ENCODE data around the gene IER2. TPM values are rescaled to one million over a fixed set of nuclear protein-coding genes. Genes with fewer than 3 reads are reported as not detected.

Gene IER2
- total and polyA plus RNA-seq, 2 of the 8 experiments (the other 6 are each of a cell fraction or from before 2014, with no cell fraction given): 84.5 to 138 TPM

GRCh38 chr19:13154911-13155471 is 4.8 kb downstream of the IER2 start (continued):
- TF ChIP-seq, protein P1, sequence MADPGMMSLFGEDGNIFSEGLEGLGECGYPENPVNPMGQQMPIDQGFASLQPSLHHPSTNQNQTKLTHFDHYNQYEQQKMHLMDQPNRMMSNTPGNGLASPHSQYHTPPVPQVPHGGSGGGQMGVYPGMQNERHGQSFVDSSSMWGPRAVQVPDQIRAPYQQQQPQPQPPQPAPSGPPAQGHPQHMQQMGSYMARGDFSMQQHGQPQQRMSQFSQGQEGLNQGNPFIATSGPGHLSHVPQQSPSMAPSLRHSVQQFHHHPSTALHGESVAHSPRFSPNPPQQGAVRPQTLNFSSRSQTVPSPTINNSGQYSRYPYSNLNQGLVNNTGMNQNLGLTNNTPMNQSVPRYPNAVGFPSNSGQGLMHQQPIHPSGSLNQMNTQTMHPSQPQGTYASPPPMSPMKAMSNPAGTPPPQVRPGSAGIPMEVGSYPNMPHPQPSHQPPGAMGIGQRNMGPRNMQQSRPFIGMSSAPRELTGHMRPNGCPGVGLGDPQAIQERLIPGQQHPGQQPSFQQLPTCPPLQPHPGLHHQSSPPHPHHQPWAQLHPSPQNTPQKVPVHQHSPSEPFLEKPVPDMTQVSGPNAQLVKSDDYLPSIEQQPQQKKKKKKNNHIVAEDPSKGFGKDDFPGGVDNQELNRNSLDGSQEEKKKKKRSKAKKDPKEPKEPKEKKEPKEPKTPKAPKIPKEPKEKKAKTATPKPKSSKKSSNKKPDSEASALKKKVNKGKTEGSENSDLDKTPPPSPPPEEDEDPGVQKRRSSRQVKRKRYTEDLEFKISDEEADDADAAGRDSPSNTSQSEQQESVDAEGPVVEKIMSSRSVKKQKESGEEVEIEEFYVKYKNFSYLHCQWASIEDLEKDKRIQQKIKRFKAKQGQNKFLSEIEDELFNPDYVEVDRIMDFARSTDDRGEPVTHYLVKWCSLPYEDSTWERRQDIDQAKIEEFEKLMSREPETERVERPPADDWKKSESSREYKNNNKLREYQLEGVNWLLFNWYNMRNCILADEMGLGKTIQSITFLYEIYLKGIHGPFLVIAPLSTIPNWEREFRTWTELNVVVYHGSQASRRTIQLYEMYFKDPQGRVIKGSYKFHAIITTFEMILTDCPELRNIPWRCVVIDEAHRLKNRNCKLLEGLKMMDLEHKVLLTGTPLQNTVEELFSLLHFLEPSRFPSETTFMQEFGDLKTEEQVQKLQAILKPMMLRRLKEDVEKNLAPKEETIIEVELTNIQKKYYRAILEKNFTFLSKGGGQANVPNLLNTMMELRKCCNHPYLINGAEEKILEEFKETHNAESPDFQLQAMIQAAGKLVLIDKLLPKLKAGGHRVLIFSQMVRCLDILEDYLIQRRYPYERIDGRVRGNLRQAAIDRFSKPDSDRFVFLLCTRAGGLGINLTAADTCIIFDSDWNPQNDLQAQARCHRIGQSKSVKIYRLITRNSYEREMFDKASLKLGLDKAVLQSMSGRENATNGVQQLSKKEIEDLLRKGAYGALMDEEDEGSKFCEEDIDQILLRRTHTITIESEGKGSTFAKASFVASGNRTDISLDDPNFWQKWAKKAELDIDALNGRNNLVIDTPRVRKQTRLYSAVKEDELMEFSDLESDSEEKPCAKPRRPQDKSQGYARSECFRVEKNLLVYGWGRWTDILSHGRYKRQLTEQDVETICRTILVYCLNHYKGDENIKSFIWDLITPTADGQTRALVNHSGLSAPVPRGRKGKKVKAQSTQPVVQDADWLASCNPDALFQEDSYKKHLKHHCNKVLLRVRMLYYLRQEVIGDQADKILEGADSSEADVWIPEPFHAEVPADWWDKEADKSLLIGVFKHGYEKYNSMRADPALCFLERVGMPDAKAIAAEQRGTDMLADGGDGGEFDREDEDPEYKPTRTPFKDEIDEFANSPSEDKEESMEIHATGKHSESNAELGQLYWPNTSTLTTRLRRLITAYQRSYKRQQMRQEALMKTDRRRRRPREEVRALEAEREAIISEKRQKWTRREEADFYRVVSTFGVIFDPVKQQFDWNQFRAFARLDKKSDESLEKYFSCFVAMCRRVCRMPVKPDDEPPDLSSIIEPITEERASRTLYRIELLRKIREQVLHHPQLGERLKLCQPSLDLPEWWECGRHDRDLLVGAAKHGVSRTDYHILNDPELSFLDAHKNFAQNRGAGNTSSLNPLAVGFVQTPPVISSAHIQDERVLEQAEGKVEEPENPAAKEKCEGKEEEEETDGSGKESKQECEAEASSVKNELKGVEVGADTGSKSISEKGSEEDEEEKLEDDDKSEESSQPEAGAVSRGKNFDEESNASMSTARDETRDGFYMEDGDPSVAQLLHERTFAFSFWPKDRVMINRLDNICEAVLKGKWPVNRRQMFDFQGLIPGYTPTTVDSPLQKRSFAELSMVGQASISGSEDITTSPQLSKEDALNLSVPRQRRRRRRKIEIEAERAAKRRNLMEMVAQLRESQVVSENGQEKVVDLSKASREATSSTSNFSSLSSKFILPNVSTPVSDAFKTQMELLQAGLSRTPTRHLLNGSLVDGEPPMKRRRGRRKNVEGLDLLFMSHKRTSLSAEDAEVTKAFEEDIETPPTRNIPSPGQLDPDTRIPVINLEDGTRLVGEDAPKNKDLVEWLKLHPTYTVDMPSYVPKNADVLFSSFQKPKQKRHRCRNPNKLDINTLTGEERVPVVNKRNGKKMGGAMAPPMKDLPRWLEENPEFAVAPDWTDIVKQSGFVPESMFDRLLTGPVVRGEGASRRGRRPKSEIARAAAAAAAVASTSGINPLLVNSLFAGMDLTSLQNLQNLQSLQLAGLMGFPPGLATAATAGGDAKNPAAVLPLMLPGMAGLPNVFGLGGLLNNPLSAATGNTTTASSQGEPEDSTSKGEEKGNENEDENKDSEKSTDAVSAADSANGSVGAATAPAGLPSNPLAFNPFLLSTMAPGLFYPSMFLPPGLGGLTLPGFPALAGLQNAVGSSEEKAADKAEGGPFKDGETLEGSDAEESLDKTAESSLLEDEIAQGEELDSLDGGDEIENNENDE (IDR thresholded peaks at IDR 0.05; ENCODE audit: insufficient replicate concordance, low read length): no peak
- TF ChIP-seq JUN (IDR thresholded peaks at IDR 0.05; ENCODE audit: low read depth, low read length): no peak
- TF ChIP-seq JUND (IDR thresholded peaks at IDR 0.05; ENCODE audit: low read length): no peak
- TF ChIP-seq KDM1A (IDR thresholded peaks at IDR 0.05; ENCODE audit: borderline replicate concordance, low read length): peak; percentile 99
- peak; percentile 75 to 86; a peak in 2 of 4 replicates for TF ChIP-seq SIN3A (conservative IDR thresholded peaks at IDR 0.05 in 1 of 2, IDR thresholded peaks at IDR 0.05 in 1 of 2; ENCODE audit: low read depth in 1 of 2, low read length in 2 of 2)
- peak in 1 of 2 experiments; percentile 96; a peak in 2 of 4 replicates for TF ChIP-seq HDAC2 (IDR thresholded peaks at IDR 0.05; ENCODE audit: borderline replicate concordance in 1 of 2, low read depth in 2 of 2, low read length in 2 of 2)
- peak; percentile 94 for TF ChIP-seq SP1 (IDR thresholded peaks at IDR 0.05; ENCODE audit: low read depth, low read length)
- TF ChIP-seq POLR2A (IDR thresholded peaks at IDR 0.05; ENCODE audit: control extremely low read depth in 1 of 2, low read depth in 2 of 2, low read length in 2 of 2): peak; percentile 66 to 94
- TF ChIP-seq MAX (IDR thresholded peaks at IDR 0.05): peak; percentile 93
- TF ChIP-seq SP4 (IDR thresholded peaks at IDR 0.05; ENCODE audit: low read length): no peak
- TF ChIP-seq SRF (IDR thresholded peaks at IDR 0.05; ENCODE audit: low read depth, low read length): 0 out of 2 replicates have a peak, but pooled peaks have one; percentile 8

Data from H1 (cell line).